CD14-positive monocyte (primary cell): ENCODE data around the gene B3GNT7. TPM values are rescaled to one million over a fixed set of nuclear protein-coding genes. Genes with fewer than 3 reads are reported as not detected.

Experiments used
- DNase-seq, 3 donors: peaks; one replicate each; pipeline ENCODE4 v3.0.0-alpha.2; 2011 to 2022
- H2AFZ ChIP-seq: 2 replicates; pipeline ENCODE4 v1.6.0; 2012; ENCODE audit warnings: mild to moderate bottlenecking, low read depth, low read length, inconsistent platforms; ENCODE audit not compliant: insufficient read depth, poor library complexity, severe bottlenecking
- H3K27ac ChIP-seq, 2 donors: 1 replicate in 1 of 2; 2 replicates in 1 of 2; pipeline ENCODE4 v1.5.1; 2012 to 2013; ENCODE audit warnings: low read length in 2 of 2, control low read depth in 1 of 2, inconsistent platforms in 1 of 2, low read depth in 1 of 2, mild to moderate bottlenecking in 1 of 2
- H3K27me3 ChIP-seq, 2 donors: one replicate each; pipeline versions ENCODE4 v1.6.0 to v1.6.1; 2011 to 2013; ENCODE audit warnings: low read length in 2 of 2; ENCODE audit not compliant: control insufficient read depth in 2 of 2, insufficient read depth in 2 of 2
- H3K36me3 ChIP-seq, 2 donors: replicated peaks in 1 of 2; 1 replicate in 1 of 2; 2 replicates in 1 of 2; pipeline versions ENCODE4 v1.5.1 to v1.6.1; 2012 to 2013; ENCODE audit warnings: low read length in 2 of 2, control low read depth in 1 of 2, inconsistent platforms in 1 of 2, mild to moderate bottlenecking in 1 of 2; ENCODE audit not compliant: insufficient read depth in 2 of 2, control insufficient read depth in 1 of 2
- H3K4me1 ChIP-seq, 2 donors: 1 replicate in 1 of 2; 2 replicates in 1 of 2; pipeline versions ENCODE4 v1.5.1 to v1.6.1; 2012 to 2013; ENCODE audit warnings: low read length in 2 of 2, control low read depth in 1 of 2, inconsistent platforms in 1 of 2, mild to moderate bottlenecking in 1 of 2, moderate library complexity in 1 of 2; ENCODE audit not compliant: insufficient read depth in 2 of 2, control insufficient read depth in 1 of 2
- H3K4me2 ChIP-seq: replicated peaks from 2 replicates; pipeline ENCODE3; 2012; ENCODE audit warnings: low read length, moderate library complexity, mild to moderate bottlenecking; ENCODE audit not compliant: poor library complexity, severe bottlenecking; ENCODE audit errors: extremely low read depth
- H3K4me3 ChIP-seq, 3 experiments: fragments of 200-600 bp in 1 of 3; sonication (generic) in 1 of 3; replicated peaks in 1 of 3; 1 replicate in 2 of 3; 2 replicates in 1 of 3; pipeline ENCODE4 v1.5.1; 2011 to 2013; ENCODE audit warnings: low read length in 3 of 3, mild to moderate bottlenecking in 3 of 3, control low read depth in 2 of 3, low read depth in 2 of 3, inconsistent platforms in 1 of 3, moderate library complexity in 1 of 3
- H3K79me2 ChIP-seq: 2 replicates; pipeline ENCODE4 v1.6.0; 2012; ENCODE audit warnings: mild to moderate bottlenecking, control low read depth, inconsistent platforms, low read length, moderate library complexity; ENCODE audit not compliant: insufficient read depth
- H3K9ac ChIP-seq: 2 replicates; pipeline ENCODE4 v1.6.0; 2017; ENCODE audit warnings: low read length, mild to moderate bottlenecking; ENCODE audit not compliant: insufficient read depth, poor library complexity, severe bottlenecking
- H3K9me3 ChIP-seq, 2 donors: replicated peaks in 1 of 2; 1 replicate in 1 of 2; 2 replicates in 1 of 2; pipeline versions ENCODE4 v1.5.1 to v1.6.1; 2012 to 2013; ENCODE audit warnings: low read length in 2 of 2, control low read depth in 1 of 2; ENCODE audit not compliant: control insufficient read depth in 1 of 2, insufficient read depth in 1 of 2
- H4K20me1 ChIP-seq: 2 replicates; pipeline ENCODE4 v1.6.0; 2012; ENCODE audit warnings: mild to moderate bottlenecking, low read length, control low read depth, moderate library complexity; ENCODE audit not compliant: insufficient read depth
- H3K27ac Mint-ChIP-seq, 7 donors: one replicate each; pipeline ENCODE4 v1.8.0; 2020; ENCODE audit warnings: mild to moderate bottlenecking in 7 of 7, mixed read lengths in 7 of 7, moderate library complexity in 6 of 7, inconsistent platforms in 2 of 7
- H3K27me3 Mint-ChIP-seq, 3 donors: one replicate each; pipeline ENCODE4 v1.8.0; 2021 to 2022; ENCODE audit warnings: low read depth in 3 of 3, mild to moderate bottlenecking in 3 of 3, mixed read lengths in 3 of 3, moderate library complexity in 3 of 3, inconsistent platforms in 1 of 3
- H3K36me3 Mint-ChIP-seq, 2 donors: one replicate each; pipeline ENCODE4 v1.8.0; 2020; ENCODE audit warnings: mixed read lengths in 2 of 2, inconsistent platforms in 1 of 2, mild to moderate bottlenecking in 1 of 2
- H3K4me1 Mint-ChIP-seq: one replicate; pipeline ENCODE4 v1.8.0; 2020; ENCODE audit warnings: mild to moderate bottlenecking, mixed read lengths
- H3K4me3 Mint-ChIP-seq, 2 donors: one replicate each; pipeline ENCODE4 v1.8.0; 2020; ENCODE audit warnings: mild to moderate bottlenecking in 2 of 2, mixed read lengths in 2 of 2, moderate library complexity in 1 of 2
- H3K9me3 Mint-ChIP-seq, 7 donors: one replicate each; pipeline ENCODE4 v1.8.0; 2020 to 2022; ENCODE audit warnings: mixed read lengths in 7 of 7, mild to moderate bottlenecking in 6 of 7, moderate library complexity in 6 of 7, inconsistent platforms in 2 of 7
- CTCF ChIP-seq: fragments of 200-600 bp; IDR thresholded peaks from one replicate; pipeline ENCODE4 v1.8.0; 2022; ENCODE audit warnings: antibody characterized with exemption, mild to moderate bottlenecking
- WGBS: methylation state at CpG from one replicate; pipeline ENCODE4 v1.1.5; 2013; ENCODE audit warnings: missing lambda C conversion rate; ENCODE audit not compliant: insufficient coverage; 5-methylcytosine and 5-hydroxymethylcytosine counted together
- intact Hi-C, 2 donors: fragments of 100-400 bp; cut with micrococcal nuclease; formaldehyde crosslinking; loops; one replicate each; pipeline versions ENCODE4 v1.15.0 to v1.15.1; 2023
- polyA plus RNA-seq, 3 donors: library from polyadenylated mRNA; depleted of rRNA in 1 of 3; unstranded in 2 of 3; stranded (reverse) in 1 of 3; fragments of 300-500 nt in 2 of 3; fragments of >200 nt in 1 of 3; fragmentation: Illumina TruSeq in 2 of 3; gene quantifications; 1 replicate in 2 of 3; 2 replicates in 1 of 3; pipeline ENCODE4 v1.2.3, GENCODE V29; 2012 to 2021

Gene B3GNT7
- polyA plus RNA-seq, 3 donors, result 0.05 TPM; not detected in 2

DNA sequence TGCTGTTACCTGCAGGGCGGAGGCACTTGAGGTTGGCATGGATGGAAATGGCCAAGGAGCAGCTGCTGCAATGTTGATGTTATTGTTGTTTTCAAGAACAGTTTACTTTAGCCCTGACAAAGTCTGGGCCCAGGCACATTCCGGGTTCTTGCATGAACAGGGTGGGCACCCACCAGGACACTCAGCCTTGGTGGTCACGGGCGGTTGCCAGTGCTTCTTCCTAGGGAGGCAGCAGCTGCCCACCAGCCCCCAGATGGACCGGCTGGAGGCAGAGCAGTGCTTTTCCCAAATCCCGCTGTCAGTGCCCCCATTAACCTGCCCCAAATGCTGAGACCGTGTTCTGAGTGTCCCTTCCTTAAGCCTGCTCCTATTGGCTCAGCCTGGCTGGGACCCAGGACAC lies 38.5 kb upstream of the B3GNT7 start:
- no peak overlapping the region for H3K4me3 Mint-ChIP-seq
- no peaks in the 10 kb centered on the region for H3K36me3 Mint-ChIP-seq
- H3K4me3 ChIP-seq, result no peak overlapping the region
- WGBS, result 92% methylated on average over 7 of the region's 7 CpGs
- peaks cover 0 to 7% (median 3%) of the 10 kb centered on the region in 7 donors for H3K9me3 Mint-ChIP-seq
- H3K4me1 ChIP-seq, result peaks cover 13 to 15% of the 10 kb centered on the region in 2 donors
- no peak for DNase-seq
- H3K4me1 Mint-ChIP-seq, result peaks cover 13% of the 10 kb centered on the region
- no peaks in the 10 kb centered on the region for H4K20me1 ChIP-seq
- H3K27ac ChIP-seq, result no peak overlapping the region
- no peaks in the 10 kb centered on the region for H3K27me3 ChIP-seq
- no peak overlapping the region for H2AFZ ChIP-seq
- no peak overlapping the region for H3K27ac Mint-ChIP-seq
- H3K9ac ChIP-seq, result no peak overlapping the region
- no peaks in the 10 kb centered on the region for H3K79me2 ChIP-seq
- TF ChIP-seq CTCF, result no peak
- no peak overlapping the region for H3K4me2 ChIP-seq
- H3K9me3 ChIP-seq, result peaks cover 0 to 5% of the 10 kb centered on the region in 2 donors
- intact Hi-C loops, result no loop called here
- H3K27me3 Mint-ChIP-seq, result peaks cover 0 to 2% (median 0%) of the 10 kb centered on the region in 3 donors
- H3K36me3 ChIP-seq, result no peaks in the 10 kb centered on the region

DNA sequence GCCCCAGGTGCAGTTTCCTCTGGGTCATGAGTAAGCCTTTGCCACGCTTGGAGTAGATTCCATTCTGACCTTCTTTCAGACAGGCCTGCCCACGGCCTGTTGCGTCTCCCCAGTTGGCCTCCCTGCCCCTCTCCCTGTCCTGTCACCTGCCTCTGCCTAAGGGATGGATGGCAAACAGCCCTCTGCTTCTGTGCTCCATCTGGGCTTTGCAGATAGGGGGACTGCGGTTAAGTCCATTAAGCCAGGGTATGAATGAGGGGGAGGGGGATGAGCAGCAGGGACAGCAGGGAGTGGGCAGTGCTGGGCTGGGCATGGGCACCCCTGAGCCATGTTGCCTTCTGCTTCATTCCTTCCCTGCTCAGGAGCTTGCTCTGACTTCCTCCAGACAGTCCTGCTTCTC lies 37.6 kb upstream of the B3GNT7 start:
- no peak for DNase-seq
- Histone ChIP-seq H3K9ac (no peak overlapping the region), H3K4me2 (no peak overlapping the region), H3K9me3 (peaks cover 0 to 5% of the 10 kb centered on the region in 2 donors), H3K79me2 (no peaks in the 10 kb centered on the region), H3K27me3 (no peaks in the 10 kb centered on the region), H3K4me3 (no peak overlapping the region), H4K20me1 (no peaks in the 10 kb centered on the region), H3K4me1 (peaks cover 22 to 24% of the 10 kb centered on the region in 2 donors), H2AFZ (no peak overlapping the region), H3K36me3 (no peaks in the 10 kb centered on the region), H3K27ac (no peak overlapping the region)
- 73% methylated on average over 3 of the region's 4 CpGs for WGBS
- Mint-ChIP-seq H3K27me3 (peaks cover 0 to 2% (median 0%) of the 10 kb centered on the region in 3 donors), H3K4me3 (no peak overlapping the region), H3K4me1 (peaks cover 22% of the 10 kb centered on the region), H3K9me3 (peaks cover 0 to 7% (median 3%) of the 10 kb centered on the region in 7 donors), H3K36me3 (no peaks in the 10 kb centered on the region), H3K27ac (peak overlapping the region in 1 of 7 donors; percentile 82)
- TF ChIP-seq CTCF, result no peak
- intact Hi-C loops, result no loop called here
